Left renal pelvis (tissue), 4 donors: Measurements from ENCODE around the gene COMP. TPM values are rescaled to one million over a fixed set of nuclear protein-coding genes. Genes with fewer than 3 reads are reported as not detected.

Experiments used
- DNase-seq, 4 donors: peaks; one replicate each; pipeline ENCODE4 v3.0.0-alpha.2; 2013; ENCODE audit warnings: low read depth in 4 of 4, low spot score in 3 of 4
- polyA plus RNA-seq, 4 donors: library from polyadenylated mRNA; unstranded; fragments of 120-200 nt; gene quantifications; one replicate each; pipeline ENCODE4 v1.2.1, GENCODE V29; 2013; ENCODE audit not compliant: insufficient read length in 4 of 4

Gene COMP
- polyA plus RNA-seq, 4 donors = 0.20 to 0.45 (median 0.29) TPM

DNA sequence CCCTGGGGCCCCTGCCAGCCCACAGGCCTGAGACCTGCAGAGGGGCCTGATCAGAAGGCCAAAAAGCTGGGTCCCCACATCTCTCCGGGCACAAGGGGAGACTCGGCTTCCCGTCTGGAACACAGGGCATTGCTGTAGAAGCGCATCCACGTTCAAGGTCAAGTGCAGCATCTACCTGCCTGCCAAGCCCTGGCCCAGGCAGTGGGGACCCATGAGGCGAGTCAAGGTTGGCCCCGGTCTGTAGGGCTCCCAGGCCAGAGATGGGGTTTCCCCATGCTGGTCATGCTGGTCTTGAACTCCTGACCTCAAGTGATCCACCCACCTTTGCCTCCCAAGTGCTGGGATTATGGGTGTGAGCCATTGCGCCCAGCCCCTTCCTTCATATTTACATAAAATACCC is 13.5 kb upstream of the COMP start:
- no peak for DNase-seq

DNA sequence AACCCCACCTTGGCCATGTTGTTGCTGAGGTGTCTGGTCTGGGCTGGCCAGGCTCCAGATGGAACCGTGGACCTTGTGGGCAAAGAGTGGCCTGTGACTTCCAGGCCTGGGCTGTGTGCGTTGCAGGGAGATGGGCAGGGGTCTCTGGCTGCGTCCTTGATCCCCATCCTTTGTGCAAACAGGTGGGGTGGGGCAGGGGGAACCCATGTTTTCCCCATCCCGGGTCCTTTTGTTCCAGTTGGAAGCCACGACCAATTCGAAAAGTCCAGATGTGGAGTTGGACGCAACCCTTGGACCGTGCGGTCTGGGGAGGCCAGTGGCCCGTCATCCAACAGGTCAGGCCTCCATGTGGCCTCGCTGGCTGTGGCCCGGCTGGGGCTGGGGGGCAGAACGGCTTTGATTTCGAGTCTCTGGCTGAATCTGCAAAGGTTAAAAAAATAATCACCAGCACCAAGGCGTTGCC is 13.1 kb upstream of the COMP start:
- no peak for DNase-seq

DNA sequence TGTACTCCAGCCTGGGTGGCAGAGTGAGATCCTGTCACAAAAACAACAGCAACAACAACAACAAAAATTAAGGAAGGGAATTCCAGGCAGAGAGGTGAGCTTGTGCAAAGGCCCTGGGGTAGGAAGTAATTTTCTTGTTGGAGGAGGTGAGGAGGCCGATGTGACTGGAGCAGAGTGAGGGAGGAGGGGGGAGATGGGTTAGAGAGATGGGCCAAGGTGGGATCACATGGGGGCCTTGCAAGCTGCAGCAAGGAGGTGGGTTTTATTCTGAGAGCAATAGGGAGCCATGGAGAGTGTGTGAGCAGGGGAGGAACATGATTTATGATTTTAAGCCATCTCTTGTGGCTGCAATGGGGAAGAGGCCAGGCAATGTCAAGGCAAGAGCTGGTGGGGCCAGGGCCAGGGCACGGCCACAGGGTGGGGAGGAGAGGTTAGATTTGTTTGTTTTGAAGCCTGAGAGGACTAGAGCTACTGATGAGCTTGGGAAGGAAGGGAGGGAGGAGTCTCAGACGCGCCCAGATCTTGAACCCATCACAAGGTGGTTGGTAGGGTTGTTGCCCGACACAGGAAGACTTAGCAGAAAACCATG is 12.5 kb upstream of the COMP start:
- DNase-seq = no peak

DNA sequence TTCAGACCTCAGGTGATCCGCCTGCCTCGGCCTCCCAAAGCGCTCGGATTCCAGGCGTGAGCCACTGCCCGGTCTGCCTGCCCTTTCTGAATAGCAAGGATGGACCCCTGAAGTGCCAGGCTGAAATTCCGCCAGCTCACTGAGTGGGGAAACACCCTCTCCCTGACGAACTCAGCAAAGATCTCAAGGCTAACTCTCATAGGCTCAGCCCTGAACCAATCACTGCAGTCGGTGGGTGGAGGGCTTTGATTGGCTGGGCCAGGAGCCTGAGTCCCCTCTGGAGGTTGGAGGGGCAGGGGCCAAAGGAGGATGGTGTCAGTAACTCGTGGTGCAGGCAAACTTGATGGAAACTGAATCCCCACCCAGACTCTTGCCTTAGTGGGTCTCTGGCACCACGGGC is 11.2 kb upstream of the COMP start:
- no peak for DNase-seq

DNA sequence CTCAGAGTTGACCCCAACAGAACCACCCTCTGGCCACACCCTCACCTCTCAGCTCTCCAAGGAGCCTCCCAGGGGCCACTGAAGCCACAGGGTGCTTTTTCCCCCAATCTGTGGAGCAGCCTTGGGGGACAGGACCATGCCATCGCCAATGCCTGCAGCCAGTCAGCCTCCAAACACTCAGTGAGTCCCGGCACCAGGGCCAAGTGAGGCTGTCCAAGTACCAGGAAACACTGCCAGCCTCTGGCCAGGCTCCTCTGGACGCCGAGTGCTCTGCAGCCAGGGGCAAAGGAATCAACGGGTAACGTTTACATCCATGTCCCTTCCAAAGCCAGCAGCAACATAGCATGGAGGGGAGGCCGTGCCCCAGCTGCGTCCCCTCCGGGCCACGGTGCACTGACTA is 9.5 kb upstream of the COMP start:
- DNase-seq = no peak

DNA sequence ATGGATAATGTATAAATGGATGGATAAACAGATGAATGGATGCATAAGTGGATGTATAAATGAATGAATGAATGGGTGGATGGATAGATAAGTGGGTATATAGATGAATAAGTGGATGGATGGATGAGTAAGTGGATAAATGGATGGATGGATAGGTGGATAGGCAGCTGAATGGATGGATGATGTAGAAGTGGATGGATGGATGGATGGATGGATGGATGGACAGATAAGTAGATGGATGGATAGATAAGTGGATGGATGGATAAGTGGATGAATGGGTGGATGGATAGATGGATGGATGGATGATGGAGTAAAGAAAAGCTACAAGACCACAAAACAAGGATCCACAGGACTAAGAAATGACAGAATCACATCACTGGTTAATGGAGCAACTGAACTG is 9.0 kb upstream of the COMP start:
- no peak for DNase-seq

DNA sequence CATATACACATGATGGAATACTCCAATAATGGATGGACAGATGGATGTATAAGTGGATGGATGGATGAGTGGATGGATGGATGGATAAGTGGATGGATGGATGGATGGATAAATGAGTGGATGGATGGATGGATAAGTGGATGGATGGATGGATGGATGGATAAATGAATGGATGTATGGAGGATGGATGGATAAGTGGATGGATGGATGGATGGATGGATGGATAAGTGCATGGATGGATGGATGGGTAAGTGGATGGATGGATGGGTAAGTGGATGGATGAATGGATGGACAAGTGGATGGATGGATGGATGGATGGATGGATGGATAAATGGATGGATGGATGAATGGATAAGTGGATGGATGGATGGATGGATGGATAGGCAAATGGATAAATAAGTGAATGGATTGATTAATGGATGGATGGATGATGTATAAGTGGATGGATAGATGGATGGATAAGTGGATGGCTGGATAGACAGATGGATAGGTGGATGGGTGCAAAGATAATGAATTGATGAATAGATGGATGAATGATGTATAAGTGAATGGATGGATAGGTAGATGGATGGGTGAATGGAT is 8.4 kb upstream of the COMP start:
- no peak for DNase-seq

DNA sequence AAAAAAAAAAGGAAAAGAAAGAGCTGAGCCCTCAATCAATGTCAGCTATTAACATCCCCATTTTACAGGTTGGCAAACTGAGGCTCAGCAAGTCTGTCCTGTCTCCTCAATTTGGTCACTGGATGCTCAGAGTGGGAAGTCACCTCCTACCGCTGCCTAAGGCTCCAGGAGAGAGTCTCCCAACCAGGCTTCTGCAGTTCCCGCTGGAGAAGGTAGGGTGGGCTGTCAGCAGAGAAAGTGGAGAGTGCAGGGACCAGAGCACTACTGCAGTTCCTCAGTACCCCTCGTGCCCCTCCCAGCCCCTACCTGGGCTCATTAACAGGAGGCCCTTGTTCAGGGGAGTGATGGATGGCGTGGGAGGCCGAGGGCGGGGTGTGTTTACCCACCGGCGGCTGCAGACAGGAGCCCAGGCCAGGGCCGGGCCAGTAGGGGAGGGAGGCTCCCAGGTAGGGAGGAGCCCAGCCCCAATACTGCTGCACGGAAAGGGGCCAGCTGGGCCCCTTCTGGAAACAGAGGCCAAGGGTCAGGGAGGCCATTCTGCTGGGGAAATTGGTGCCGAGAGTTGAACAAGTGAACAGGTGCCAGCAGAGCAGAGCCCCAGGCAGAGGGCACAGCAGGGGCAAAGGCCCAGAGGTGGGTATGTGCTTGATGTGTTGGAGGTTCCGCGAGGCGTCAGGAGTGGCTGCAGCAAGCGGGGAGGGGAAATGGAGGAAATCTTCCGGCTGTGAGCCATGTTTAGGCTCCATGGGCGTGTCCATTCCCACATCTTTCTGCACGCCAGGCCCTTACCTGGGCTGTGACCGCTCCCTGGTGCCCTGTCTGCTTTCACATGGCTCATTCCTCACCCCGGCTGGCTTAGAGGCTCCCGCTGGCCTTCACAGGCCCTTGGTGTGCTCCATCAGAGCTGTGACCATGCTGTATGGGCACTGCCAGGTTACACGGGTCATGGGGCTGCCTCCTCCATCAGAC is 7.6 kb upstream of the COMP start:
- DNase-seq = no peak

DNA sequence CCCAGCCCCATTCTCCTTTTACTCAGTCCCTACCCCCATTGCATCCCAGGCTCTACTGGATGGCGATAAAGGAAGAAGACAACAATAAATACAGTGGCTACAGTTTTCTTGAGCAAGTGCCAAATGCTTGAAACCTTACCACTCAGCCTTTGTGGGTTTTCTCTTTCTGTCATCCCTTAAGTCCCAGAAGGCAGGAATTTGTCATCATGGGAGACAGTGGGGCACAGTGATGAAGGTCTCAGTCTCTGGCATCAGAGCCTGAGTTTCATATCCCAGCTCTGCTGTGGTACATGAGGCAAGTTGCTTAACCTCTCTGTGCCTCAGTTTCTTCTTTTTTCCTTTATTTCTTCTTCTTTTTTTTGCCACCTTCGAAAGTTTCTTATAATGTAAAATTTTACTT is 5.1 kb upstream of the COMP start:
- DNase-seq = no peak

DNA sequence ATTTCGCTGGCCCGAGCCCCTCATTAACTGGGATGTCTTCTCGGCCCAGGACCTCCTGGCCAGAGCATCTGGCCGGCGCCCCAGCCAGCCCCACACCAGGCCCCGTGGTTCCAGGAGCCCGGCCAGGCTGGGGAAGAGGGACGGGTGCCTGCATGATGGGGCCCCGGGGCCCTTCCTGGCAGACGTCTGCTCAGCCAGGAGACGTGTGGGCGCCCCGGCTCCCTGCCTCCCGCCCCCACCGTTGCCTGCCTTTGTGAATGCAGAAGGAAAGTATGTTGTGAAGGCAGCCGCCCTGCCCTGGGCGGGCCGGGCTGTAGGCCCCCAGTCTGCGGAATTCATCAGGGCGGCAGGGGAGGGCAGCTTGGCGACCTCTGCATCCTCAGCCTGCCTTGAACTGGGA is 4.4 kb upstream of the COMP start:
- no peak for DNase-seq

DNA sequence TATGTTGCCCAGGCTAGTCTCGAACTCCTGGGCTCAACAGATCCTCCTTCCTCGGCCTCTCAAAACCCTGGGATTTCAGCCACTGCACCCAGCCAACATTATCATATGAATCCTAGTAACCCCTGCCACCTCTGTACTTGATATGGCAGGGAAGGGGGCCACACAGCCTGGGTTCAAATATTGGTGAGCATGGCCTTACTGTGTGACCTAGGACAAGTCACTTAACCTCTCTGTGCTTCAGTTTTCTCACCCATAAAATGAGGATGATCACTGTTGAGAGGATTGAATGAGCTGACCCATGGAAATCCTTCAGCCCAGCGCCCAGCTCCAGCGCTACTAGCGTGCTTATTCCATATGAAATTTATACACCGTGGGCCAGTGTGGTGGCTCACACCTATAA is 3.6 kb upstream of the COMP start:
- DNase-seq = no peak

DNA sequence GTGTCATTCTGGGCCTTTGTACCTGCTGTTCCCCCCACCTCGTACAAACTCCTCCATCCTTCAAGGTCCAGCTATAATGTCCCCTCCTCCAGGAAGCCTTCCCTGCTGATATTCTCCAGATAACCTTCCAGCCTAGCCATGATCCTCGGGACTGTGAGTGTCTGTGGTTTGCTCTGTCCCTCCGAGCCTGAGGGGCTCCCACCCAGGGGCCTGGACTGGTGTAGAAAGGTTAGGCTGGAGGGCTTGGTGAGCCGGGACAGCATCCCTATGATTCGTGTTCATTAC is 2.9 kb upstream of the COMP start:
- DNase-seq = no peak

DNA sequence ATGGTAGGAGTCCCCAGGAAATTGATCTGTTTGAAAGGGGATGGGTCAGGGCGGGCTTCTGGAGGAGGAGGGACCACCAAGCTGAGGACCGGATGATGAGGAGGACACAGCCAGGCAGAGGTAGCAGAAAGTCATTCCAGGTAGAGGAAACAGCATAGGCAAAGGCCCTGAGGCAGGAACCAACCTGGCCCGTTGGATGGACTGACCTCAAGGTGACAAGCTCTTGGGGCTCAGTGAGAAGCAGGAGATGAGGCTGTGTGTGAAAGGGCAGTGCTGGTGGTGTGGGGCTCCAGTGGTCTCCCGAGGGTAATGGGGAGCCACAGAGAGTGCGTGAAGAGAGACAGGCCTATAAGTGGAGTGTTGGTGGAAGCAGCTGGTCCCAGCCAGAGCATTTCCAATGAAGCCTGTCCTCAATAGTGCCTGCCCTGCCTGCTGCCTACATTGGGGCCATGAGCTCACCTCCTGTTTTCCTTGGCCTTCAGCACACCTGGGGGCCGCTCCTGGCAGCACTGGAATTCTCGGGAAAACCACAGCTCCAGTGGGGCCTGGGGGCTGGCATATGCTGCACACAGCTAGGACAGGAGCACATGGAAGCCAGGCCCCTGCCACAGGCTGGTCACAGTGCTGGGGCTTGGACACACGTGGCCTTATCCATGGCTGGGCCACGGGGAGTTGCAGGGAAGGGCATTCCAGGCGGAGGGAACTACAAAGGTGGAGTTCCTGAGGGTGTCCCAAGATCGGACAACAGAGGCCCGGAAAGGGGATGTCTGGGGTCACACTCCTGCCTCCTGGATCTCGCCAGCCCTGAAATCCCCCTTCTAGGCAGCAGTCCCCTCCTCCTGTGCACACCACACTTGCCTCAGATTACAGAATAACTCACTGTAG is 2.3 kb upstream of the COMP start:
- DNase-seq = no peak

DNA sequence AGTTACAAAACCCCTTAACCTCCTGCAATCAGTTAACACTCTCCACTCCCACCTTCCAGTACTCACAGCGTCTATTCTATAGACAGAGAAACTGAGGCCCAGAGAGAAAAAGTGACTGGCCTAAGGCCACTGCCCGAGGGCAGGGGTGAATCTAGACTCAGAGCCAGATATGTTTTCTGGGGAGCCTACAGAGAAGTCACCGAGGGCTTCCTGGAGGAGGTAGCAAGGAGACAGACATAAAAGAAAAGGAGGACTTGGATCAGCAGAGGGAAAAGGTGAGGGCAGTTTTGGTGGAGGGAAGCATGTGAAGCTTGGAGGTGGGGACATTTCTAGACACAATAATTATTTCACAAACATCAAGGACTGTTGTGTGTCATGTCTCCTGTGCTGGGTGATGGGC is 1.6 kb upstream of the COMP start:
- DNase-seq = no peak

DNA sequence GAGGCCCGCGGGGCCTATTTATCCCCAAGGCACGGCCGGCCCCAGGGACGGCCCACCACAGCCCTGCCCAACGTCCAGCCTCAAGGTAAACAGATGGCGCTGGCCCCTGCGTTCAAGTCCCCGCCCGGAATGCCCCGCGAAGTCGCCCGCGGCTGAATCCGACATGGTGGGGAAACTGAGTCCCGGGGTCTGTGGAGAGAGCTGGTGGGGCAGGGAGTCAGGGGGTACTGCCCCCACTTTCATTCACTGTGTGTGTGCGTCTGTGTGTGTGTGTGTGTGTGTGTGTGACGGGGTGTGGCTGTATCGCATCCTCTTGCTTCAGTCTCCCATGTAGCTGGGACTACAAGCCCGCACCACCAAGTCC is 192 bp upstream of the COMP start:
- no peak for DNase-seq

DNA sequence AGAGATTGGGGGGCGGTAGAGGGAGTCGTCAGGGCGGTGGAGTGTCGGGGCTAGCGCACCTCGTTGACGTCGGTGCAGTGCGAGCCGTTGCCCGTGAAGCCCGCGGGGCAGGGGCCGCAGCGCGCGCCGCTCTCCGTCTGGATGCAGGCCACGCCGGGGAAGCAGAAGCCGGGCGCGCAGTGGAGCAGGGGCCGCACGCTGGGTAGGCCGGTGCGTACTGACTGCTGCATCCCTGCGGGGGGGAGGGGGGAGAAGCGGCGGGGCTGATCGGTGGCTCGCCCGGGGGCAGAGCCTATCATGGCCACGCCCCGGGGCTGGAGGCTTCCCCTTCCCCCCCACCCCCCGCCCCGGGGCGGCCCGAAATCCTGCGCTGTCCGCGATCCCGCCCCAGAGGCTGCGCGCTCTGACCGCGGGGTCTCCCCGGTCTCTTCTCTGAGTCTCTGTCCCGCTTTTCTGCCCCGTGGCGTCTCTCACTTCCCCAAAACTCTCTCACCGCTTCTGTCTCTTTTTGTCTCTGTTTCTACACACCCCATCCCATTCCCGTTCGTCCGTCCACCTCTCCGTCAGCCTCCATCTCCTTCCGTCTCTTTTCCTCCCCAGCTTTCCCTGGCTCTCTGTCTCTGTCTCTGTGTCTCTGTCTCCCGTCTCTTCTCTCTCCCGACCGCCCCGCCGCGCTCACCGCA is 1.1 kb downstream of the COMP start:
- no peak for DNase-seq

DNA sequence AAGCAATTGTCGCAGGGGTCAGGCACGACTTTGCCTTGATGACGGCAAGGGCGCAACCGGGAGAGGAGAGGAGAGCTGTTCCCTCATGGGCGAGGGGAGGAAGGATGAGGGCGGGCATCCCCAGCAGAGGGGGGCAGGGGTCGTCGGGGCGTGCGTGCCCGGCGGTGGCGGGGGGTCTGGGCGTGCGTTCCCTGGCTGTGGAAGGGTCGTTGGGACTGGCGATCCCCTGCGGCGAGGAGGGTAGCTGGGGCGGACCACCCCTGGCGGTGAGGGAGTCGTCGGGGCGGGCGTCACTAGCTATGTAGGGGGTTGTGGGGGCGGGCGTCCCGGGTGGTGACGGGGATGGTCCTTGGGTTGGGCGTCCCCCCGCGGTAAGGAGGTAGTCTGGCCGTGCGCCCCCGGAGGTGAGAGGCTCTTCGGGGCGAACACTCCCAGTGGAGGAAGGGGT is 1.7 kb downstream of the COMP start:
- DNase-seq = no peak

DNA sequence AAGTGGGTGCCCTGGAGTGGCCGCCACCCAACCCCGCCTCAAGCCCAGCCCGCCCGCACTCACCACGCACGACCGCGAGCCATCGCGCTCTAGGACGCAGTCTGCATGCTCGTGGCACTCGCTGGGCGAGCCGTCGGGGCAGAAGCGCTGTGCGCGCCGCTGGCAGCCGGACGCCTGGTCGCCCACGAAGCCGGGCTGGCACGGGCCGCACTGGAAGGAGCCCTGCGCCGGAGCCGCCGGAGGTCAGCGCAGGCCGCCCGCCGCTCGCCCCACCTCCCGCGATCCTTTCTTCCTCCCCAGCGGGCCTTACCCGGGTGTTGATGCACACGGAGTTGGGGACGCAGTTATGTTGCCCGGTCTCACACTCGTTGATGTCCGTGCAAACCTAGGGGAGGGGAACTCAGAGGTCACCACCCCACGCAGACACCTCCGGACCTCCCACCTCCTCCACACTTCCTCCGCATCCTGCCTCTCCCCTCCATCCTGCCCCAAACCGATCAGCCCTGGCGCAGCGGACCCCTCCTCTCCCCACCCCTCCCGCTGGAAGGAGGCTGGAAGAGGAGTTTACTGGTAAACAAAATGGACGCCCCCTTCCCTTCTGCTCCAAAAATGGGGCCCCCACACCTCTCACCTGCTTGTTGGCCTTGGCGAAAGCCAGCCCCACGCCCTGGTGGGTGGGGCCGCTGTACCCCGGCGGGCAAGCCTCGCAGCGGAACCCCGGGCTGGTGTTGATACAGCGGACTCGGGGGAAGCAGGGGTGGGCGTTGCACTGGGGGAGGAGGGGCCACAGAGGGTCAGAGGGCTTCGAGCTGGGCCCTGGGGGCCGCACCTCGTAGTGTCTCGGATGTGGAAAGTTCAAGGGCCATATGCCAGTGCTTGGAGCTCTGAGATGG is 2.3 kb downstream of the COMP start:
- DNase-seq = no peak
